DMS153 treated with DMSO at 0.1 percent for 48 hours (cell line): ENCODE results near the gene SLC7A14.

Source experiments
- DNase-seq: peaks from one replicate; lab custom pipeline; 2025; ENCODE audit not compliant: unreplicated experiment; lab: John Stamatoyannopoulos, UW

The SLC7A14 gene

DNA sequence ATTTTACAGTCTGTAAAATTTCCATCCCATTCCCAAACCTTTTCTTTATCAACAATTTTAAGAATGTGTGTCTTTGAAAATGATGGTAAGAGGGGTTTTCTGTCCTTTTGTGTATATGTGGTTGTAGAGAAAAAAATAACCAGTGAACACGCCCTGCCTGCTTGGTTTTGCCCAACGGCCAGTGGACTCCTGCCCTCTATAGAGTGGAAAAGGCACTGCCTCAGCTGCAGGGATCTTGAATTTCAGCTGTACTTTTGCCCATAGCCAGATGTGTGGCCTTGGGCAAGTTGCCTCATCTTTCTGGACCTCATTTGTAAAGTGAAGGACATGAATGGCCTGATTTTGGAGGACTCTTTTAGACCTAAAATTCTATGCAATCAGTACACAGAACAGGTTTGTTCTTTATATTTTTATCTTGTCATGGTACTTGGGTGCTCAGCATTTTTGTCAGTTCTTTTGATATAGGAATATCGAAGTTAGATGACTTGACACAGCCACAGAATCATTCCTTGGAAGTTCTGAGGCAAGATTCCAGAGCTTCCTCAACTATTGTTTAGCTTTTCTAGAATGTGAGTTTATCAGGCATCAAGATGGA is 86.2 kb downstream of the SLC7A14 start:
- no peak for DNase-seq

DNA sequence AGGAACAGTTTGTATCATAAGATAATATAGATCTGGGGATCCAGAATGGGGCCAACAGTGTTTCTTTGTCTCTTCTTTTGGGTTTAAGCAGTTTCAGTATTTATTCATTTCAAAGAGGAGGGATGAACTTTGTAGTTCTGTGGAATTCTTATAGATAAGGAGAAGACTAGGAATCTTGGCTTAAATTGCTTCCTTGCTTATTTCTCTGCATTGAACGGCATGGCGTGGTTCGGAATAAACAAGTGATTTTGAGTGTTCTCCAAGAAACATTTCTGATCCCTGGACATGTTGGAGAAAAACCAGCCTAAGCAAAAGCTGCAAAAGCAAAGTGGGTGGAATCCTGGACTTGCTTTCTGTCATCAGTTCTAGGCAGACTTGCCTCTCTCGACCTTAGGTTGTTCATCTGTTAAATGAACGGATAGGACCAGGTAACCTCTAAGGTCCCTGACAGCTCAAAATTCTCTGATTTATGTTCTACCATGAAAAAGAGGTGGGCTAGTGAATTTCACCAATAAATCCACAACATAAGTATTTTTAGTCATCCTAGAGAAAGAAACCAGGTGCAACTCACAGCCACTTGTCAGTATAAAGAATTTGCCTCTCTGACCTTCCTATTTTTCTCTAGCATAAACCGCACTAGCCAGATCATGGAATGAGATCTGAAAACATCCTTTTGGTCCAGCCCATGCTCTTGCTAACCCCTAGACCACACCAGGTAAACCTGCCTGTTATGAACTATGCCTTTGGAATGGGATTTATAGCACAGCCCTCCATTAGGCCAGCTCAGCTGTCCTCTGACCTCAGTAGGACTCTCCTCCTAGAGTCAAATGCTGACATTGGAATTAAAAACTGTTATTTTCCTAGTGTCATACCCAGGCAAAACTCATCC is 88.4 kb downstream of the SLC7A14 start:
- DNase-seq, result no peak

DNA sequence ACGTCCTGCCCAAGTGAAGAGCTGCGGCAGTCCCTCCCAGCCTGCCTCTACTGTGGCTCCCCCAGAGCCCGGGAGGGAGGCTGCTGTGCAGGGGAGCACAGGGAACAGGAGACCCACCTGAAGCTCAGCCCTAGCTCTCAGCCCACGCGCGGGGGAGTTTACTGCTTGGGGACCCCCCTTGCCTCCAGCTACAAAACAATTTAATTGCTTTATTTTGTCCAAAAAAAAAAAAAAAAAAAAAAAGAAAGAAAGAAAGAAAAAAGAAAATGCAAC is 89.1 kb downstream of the SLC7A14 start:
- no peak for DNase-seq

DNA sequence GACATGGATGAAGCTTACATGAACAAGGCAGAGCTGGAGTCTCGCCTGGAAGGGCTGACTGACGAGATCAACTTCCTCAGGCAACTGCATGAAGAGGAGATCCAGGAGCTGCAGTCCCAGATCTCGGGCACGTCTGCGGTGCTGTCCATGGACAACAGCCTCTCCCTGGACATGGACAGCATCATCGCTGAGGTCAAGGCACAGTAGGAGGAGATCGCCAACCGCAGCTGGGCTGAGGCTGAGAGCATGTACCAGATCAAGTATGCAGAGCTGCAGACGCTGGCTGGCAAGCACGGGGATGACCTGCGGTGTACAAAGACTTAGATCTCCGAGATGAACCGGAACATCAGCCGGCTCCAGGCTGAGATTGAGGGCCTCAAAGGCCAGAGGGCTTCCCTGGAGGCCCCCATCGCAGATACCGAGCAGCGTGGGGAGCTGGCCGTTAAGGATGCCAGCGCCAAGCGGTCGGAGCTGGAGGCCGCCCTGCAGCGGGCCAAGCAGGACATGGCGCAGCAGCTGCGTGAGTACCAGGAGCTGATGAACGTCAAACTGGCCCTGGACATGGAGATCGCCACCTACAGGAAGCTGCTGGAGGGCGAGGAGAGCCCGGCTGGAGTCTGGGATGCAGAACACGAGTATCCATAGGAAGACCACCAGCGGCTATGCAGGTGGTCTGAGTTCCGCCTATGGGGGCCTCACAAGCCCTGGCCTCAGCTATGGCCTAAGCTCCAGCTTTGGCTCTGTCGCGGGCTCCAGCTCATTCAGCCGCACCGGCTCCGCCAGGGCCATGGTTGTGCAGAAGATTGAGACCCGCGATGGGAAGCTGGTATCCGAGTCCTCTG is 89.6 kb downstream of the SLC7A14 start:
- DNase-seq, result no peak

DNA sequence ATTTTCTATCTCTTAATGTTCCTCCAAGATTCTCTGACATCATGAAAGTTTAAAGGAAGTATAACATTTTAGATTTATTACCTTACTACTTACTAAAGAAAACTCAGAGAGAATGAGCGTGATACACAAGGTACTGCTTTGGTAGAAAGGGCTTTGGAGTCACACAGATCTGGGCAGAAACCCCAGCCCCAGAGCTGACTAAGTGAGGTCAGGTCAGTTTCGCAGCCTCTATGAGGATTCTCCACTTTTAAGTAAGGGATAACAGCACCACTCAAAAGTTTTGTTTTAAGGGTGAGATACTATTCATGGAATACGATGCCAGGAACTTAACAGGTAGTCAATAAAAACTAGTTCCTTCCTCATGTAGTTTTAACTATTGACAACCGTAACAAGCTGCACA is 91.1 kb downstream of the SLC7A14 start:
- DNase-seq, result no peak

DNA sequence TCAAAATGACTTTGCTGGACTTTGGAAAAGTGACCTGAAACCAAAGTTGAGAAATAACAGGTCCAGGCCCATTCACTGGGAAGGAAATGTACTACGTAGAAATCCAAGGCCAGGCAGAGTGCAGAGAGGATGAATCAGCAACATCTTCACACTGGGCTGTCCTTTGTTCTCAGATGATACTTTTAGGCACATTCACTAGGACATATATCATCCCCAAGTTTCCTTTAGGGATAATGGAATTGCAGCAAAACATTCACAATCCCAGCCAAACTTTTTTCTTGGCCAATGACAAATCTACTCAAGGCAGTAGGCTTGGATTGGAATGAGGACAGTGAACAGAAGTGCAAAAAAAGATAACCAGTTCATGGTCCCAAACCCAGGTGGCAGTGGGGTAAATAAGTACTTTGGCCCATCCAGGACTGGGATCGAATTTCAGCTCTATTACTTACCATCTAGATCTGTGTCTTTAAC is 92.1 kb downstream of the SLC7A14 start:
- DNase-seq, result no peak

DNA sequence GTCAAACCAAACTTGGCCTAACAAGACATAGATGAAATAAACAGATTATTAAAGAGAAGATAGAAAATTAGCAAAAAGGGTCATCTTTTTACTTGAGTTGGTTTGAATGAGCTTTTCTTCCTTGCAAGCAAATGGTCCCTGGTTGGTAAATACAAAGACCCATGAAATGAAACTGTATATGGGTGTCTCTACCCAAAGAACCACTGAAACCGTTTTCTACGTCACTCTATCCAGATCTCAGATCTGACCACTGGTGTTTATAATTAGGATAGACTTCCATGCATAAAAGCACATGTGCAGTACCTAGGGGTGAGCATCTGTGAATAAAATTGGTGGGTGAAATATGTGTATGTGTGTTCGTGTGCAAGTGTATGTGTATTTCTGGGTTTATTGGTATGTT is 94.0 kb downstream of the SLC7A14 start:
- no peak for DNase-seq

DNA sequence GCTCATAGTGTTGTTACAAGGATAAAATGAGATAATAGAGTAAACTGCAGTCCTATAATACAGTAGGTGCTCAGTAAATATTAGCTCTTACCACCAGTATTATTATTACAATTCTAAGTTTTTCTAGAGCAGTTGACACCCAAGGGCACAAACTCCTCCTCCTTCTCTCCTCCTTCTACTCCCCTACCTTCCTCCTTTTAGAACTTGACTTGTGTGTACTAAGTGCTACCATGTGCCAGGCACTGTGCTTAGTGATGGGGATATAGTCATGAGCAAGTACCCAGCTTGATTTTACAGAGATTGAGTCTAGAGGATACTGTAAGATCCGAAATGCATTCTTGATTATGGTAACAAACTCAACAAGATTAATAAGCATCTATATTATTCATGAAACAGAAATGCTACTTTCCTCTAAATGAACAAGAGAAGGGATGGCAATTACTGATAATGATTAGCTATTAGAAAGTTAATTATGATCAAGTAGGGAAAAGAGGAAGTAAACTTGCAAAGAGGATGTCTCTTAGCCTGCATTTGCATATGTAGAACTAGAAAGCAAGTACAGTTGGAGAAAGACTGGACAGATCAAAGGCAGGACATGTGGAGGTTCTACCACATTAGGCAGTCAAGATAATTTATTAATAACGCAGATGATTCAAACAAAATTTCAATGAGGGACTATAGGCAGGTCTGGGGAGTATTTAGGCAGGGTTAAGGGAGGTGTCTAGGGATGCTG is 94.9 kb downstream of the SLC7A14 start:
- no peak for DNase-seq

DNA sequence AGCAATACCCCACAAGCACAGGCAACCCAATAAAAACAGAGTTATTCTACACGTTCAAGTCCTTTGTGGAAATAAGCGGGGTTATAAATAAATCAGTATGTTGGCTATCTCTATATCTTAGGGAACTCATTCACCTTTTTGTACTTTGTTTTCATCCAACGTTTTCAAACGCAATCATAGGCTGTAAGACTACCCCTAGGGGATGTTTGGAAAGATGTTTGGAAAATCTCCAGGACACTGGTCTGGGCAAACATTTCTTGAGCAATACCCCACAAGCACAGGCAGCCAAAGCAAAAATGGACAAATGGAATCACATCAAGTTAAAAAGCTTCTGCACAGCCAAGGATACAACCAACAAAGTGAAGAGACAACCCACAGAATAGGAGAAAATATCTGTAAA is 97.1 kb downstream of the SLC7A14 start:
- DNase-seq, result no peak

DNA sequence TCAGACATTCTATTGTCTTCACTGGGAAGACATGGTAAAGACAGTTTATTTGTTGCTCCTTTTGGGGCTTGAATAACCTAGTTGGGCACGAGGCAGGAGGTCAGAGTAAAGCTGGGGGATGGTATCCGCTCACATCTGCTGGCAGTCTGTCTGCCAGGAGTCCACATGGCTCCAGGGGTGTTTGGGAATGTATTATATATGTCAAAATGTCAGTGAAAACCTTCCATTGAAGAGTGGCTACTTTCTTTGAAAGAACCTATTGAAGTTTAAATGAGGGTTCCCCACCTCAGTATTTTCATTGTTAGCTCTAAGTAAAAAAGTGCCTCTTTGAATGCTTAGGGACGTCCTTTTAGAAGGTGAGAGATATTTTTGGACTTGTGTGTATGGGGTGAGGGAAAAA is 98.8 kb downstream of the SLC7A14 start:
- DNase-seq, result no peak

DNA sequence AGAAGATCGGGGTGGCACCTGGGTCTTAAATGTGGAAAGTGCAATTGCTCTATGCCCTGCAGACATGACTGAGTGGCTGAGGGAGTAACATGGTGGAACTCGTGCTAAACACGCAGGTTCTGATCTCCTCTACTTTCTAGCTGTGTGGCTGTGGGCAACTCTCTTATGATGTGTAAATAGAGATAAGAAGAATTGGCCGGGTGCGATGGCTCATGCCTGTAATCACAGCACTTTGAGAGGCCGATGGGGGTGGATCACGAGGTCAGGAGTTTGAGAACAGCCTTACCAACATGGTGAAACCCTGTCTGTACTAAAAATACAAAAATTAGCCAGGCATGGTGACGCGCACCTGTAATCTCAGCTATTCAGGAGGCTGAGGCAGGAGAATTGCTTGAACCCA is 99.5 kb downstream of the SLC7A14 start:
- DNase-seq, result no peak

DNA sequence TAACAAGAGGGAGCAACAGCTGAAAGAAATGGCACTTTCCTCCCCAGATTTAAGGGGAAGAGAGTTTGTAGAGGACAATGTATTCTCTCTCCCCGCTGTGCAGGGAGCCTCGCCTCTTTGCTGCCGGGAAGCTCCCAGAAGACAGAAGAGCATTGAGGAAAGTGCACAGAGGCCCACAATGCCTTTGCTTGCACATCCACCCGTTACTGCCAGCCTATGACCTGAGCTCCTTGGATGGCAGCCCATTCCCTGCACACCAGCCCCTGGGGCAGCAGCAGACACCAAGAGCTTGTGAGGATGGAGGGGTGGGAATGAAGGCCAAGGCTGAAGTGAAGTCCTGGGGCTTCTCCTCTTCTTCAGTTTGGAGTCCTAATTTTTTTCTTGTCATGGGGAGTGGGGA is 100.2 kb downstream of the SLC7A14 start:
- no peak for DNase-seq

DNA sequence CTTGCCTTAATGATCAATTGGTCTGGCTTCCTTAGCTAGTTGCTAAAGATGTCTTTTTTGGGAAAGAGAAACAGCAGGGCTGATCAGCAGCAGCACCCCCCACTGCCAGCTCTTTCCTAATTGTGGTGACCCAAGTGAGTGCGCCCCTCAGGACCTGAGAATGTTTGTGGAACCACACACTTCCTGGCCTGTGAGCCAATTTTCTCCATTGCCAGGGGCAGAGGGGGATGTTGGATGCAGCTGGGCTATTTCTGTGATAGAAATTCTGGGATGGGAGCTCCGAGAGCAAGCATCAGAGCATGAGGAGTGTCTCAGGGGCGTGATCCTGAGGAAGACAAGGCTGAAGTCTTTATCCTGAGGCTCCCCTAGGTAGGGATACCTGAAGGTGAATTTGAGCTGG is 100.6 kb downstream of the SLC7A14 start:
- DNase-seq, result no peak

DNA sequence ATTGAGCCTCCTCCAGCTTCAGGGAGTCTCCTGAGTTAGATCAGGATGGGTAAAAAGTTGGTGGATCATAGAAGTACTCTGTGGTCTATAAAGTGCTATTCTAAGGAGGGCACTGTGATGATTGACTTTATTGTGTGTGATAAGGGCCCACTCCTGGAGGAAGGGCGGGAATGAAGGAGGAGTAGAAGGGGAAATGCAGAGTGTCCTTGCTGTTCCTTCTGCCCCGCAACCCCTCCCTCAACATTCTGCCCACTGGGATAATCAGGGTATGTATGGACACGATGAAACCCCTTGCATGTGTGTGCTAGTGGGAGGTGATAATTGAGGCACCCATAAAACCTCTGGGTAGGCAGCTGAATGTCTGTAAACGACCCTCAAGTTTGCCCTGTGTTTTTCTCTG is 101.0 kb downstream of the SLC7A14 start:
- DNase-seq, result no peak

DNA sequence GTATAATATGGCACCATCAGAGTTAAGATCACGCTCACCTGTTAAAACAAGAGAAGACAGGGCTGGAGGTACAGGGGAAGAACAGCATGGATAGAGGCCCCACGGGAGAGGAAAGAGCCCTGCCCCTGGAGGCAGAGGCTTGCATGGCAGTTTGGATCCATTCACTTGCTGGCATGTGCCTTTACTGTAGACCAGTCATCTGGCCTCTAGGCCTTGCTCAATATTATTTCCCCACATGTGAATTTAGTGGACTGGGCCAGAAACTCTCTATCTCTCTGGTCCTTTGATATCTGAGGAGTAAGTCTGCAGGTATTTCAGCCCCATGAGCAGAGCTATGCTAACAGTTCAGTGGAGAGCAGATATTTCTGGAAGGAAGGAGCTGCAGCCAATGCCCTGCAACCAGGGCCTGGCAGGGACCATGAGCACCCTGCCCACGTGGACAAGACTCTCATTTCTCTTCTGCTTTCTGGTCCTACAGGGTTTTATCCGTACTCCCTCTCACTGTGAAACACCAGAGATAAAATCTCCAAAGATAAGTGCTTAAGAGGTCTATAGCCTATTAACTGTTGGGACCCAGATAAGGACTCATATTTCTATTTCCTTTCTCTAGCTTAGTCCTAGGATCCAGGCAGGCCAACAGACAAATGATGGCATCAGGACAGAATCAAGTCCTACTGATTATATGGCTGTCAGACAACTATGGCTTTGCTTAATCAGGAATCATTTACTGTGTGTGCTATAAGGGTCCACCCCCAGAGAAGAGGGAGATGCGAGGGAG is 102.2 kb downstream of the SLC7A14 start:
- no peak for DNase-seq

DNA sequence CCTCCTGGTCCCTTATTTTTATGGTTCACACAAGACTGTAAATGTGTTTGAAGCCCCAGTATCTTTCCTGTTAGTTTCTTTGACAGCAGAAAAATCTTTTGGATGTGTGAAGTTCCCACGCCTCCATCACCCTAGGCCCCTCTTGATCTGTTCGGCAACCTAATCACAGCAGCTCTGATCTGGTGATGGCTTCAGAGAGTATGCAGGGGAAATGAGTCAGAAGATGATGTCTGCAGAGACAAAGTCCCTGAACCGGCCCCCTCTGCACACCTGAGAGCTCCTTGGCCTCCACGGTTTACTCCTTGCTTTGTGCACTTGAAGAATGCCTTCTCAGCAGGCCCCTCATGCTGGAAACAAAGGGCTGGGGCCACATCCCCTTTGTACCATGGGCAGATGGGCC is 103.7 kb downstream of the SLC7A14 start:
- no peak for DNase-seq

DNA sequence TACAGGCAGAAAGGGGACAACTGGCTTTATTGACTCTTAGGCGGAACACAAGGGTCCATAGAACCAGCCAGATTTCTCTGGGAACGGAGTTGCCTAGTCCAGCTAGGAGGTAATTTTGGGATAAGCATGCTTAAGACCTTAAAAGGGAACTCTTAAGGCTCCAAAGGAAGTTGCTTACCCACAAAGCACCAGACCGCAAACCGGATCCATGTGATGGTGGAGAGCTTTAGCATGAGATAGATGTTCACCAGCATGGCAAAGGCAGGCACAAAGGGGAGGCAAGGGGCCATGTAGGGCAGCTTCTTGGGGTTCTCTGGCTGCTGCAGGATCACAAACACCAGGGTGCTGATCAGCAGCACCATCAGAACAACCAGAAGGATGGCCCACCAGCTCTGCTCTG is 105.8 kb downstream of the SLC7A14 start:
- DNase-seq, result no peak

DNA sequence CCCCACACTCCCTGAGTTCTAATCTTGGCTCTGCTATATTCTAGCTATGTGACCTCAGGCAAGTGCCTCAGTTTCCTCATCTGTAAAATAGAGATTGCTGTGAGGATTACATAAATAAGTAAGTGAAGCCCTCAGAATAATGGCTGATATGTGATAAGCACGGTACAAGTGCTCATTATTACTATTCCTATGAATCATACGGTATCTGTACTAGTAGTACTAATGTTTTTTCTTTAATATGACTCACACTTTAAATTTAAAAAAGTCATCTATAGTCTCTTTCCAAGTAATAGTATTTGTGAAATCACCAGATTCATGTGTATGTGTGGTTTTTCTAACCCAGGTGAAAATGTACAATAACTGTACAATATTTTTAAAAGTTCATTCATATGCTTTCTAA is 108.5 kb downstream of the SLC7A14 start:
- no peak for DNase-seq

DNA sequence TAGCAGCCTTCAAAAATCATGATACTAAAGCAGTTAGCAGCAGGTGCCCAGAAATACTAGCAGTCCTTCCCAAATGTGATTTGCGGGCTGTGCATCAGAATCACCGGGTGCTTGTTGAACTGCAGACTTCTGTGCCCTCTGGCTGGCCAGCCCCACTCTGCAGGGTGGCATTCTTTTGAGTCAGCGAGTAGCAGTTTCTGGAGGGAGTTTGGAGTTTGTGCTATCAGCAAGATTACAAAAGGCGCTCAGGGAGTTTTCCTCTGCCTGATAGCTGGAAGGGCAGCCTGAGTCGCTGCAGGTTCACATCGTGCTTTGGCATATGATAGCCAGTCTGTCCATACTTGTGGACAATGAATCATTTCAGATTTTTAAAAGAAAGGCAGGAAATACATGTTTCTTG is 109.6 kb downstream of the SLC7A14 start:
- no peak for DNase-seq

DNA sequence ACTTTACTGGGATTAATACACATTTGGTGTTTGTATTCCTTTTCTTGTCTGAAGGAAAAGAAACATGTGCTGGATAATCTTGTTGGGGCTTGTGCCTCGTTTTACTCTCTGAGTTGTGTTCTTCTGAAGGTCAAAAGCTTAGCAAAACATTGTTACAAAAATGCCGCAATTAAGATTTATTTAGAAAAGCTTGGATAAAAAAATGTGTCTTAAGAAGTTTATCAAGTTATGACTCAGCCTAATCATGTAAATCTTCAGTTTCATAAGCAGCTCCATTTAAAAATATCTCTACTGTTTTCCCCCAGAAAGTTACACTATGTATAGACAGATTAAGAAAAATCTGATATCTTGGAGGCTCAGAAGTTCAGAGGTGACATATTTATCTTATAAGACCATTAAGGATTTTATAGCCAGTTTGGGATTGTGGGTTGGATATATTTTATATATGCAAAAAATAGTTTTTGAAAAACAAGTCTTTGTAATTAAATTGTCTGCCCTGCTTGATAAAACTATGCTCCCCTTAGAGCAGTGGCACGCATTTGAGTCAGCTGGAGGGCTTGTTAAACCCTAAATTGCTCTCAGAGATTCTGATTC is 110.7 kb downstream of the SLC7A14 start:
- DNase-seq, result no peak
